Raji (cell line): ENCODE data around the gene MYRIP.

Source experiments
- POLR2A ChIP-seq: IDR thresholded peaks from 2 replicates; pipeline ENCODE4 v1.6.1; 2011; ENCODE audit warnings: low read depth, low read length, control low read depth; ENCODE audit not compliant: insufficient read depth

The MYRIP gene

DNA sequence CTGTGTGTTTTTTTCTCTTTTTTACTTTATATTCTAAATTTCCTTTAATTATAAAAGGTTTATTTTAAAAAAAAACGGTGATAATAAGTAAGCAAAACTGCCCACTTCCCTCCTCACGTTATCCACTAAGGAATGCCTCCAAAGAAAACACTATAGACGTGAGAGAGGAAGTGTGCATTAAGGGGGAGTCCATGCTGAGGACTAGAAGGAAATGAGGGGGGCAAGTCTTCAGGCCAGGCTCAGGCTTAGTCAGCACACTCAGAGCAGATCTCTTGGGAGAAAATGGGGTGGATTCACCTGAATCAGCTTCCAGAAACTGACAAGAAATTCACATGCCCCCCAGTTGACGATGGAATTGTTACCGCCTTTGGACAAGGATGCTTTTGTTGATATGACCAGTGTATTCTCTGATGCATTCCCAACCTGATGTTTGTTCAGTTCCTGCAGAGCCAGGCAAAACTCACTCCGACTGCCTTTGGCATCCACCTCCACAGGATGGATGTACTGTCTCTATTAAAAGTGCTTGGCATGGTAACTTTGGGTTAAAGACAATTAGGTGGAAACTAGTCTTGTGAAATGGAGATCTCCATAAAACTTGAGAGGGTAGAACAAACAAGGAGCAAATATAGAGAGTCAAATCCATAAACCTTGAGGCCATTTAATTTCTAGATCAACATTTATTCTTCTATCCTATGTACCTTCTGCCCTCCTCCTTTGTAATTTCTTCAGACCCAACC, 167.8 kb downstream of the MYRIP start:
- no peak for TF ChIP-seq POLR2A

DNA sequence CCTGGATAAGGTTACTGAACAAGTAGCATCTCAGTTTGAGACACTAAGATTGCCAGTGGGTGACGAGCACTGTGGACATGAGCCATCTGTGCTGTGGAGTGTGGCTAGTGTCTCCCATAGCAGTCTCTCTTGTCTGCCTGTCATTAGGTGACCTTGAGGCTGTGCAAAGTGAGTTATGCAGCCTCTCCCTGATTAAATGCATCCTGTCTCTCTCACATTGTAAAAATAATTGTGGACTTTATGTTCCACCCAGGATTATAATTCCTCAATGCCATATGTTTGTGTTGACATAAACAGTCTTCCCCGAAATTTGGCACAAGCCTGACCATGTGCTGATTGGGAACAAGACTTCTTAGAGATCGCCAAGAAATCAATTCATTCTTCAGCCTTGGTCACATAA, 168.9 kb downstream of the MYRIP start:
- no peak for TF ChIP-seq POLR2A

DNA sequence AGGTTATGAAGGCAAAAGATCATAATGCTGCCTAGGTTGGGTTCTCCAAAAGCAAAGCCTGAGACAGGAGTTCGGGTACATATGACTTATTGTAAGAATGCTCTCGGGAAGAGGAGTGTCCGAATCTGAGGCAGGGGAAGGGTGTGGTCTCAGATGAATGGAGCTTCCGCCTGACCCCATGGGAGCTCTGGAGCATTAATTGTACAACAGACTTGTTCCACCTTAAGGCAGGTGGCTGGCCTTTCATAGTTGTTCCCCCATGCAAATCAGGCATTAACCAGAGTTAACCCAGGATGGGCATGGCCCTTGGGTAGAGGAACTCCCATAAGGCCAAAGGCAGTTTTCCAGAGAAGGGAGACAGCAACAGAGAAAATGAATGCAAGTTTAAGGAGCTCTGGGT, 170.6 kb downstream of the MYRIP start:
- no peak for TF ChIP-seq POLR2A

DNA sequence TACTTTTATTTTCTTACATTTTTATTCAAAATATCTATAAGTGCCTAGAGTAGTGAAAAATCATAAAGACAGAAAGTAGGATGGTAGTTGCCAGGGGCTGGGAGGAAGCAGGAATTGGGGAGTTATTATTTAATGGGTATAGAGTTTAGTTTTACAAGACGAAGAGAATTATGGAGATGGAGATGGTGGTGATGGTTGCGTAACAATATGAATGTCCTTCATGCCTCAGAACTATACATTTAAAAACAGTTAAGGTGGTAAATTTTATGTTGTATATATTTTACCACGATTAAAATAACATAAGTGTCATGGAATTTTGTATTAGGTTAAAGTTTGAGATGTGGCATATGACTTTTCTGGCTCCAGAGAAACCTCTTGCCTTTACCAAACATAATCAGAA, 171.4 kb downstream of the MYRIP start:
- TF ChIP-seq POLR2A: no peak

DNA sequence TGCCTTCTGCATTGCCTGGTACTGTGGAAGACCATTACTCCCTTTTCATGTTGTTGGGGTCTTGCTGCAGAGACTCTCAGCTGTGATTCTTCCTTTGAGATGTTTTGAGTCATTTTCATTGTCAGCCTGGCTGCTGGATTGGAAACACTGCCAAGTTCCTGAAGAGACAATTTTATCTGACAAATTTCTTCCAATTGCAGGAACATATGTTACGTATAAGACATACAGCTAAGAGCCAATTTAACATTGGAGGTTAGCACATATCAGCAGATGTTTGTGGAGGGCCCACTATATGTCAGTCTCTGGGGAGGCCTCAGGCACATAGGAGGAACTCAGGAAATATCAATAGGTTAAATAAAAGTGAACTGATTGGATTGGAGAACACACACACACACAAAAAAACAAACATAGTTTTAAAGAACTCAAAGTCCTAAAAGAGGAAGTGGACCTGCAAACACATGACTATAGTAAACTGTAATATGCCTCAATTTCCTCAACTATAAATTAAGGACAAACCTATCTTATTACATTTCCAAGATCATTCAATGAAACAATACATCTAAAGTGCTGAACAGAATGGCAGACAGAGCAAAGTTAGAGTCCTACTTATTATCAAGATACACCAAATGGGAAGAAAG, 172.3 kb downstream of the MYRIP start:
- no peak for TF ChIP-seq POLR2A

DNA sequence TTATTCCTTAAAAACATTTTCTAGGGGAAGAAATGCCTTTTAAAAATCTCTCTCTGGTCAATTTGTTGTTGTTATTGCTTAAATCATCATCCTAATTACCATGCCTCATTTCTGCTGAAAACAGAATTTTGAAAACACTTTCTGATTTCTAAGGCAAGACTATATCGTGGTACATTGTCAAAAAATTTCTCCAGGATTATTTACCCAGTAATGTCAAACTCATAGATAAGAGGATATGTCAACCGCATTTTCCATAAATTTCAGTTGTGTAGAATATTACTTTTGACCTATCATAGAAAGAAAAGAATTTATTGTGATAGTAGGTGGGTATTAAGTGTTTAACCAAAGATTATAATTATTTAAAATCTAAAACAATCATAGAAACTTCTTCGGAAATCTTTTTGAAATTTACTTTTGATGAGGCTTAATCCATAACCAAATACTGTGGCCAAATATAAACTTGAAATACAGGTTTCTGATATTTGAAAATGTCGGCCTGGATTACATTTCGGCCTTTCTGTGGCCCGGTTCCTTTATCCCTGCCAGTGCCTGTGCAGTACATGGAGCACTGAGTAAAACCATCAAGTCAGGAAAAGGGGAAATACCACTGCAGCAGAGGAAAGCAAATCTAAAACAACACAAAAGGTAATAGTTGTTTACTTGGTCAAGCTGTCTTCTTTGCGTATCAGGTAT, 173.4 kb downstream of the MYRIP start:
- TF ChIP-seq POLR2A: no peak

DNA sequence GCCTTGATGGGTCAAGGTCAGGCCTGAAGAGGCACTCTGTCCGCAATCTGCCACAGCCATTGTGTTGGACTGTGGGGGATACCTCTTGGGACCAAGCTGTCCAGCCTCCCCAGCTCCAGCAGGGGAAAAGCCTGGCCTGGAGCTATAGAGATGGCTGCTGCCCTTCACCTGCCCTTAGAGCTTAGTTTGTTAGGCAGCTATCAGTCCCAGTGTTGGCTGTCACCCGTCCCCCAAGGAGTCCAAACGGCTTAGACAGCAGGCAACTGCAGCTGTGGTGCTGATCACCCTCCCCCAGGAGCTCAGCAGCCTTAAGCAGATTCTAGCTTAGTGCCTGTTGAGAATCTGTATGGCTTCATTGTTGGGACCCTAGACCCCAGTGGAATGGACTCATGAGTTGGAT, 180.3 kb downstream of the MYRIP start:
- TF ChIP-seq POLR2A: no peak

DNA sequence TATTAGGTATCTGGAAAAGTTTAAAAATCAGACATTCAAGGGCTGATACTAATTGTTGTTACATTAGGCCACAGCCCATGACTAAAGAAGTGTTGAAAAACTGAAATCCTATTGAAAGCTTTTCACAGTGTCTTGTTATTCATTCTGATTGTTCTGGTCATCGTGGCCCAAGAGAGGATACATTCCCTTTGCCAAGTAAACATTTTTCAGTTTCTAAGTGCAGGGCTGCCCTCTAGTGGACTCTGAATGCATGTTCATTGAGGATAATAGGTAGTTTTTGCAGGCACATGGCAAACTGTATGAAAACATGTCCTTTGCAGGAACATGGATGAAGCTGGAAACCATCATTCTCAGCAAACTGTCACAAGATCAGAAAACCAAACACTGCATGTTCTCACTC, 181.1 kb downstream of the MYRIP start:
- TF ChIP-seq POLR2A: no peak

DNA sequence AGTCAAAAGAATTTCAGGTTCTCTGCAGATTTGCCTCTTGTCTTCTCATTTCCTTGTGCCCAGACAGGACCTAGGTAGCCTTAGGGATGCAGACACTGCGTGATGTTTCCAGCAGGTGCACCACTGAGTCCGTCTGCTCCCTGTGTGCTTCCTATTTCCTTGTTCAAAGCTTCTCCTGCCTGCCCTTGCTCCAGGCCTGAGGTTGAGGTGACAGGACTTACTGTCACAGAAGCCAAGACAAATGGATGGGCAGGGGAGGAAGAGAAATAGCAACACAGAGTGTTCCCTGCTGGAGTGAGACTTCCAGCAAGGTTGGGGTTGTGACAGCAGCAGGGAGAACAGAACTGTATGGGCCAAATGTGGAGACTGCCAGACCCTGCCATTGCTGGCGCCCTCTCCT, 199.4 kb downstream of the MYRIP start:
- no peak for TF ChIP-seq POLR2A

DNA sequence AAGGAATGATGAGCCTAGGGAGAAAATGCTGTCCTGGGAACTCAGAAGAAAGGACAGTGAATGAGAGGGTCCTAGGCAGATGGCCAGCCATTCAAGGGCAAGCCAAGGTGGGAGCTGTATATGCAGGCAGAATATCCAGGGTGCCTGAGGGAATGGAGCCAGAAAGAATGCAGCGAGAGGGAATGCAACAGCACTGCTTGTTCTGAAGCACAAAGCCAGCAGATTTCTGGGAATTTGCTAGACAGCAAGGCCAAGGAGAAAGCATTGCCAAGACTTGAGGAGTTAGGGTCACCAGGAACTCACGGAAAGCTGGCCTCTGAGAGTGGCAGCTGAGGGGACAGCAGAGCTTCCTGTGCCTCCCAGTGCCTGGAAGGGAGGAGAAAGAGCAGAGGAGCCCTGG, 200.6 kb downstream of the MYRIP start:
- no peak for TF ChIP-seq POLR2A

DNA sequence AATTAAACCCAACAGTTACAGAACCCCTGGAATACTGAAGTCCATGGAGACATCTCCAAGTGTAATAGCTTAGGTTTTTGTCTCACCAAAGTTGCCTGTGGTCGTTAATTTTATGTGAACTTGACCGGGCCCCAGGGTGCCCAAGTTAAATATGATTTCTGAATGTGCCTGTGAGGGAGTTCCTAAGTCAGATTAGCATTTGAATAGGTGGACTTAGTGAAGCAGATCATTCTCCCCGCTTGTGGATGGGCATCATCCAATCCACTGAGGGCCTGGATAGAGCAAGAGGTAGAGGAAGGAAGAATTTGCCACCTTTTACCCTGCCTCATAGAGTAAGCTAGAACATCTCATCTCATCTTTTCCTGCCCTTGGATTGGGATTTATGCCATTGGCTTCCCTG, 203.0 kb downstream of the MYRIP start:
- no peak for TF ChIP-seq POLR2A

DNA sequence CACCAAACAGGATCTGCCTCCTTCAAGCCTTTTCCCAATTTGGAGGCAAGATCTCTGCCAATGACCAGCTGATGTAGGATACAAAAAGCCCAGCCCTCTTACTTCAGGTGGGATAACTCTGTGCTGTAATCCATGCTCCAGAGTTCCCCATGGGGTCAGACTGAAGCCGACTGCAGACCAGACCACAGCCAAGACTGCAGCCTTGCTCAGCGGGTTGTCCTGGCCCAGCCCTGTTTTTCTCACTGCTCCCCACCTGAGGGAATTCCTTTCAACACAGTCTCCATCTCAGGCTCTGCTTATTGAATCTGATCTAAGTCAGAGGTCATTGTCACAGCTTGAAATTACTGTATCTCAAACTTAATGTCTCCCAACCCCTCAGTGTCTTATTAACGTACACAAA, 207.0 kb downstream of the MYRIP start:
- no peak for TF ChIP-seq POLR2A

DNA sequence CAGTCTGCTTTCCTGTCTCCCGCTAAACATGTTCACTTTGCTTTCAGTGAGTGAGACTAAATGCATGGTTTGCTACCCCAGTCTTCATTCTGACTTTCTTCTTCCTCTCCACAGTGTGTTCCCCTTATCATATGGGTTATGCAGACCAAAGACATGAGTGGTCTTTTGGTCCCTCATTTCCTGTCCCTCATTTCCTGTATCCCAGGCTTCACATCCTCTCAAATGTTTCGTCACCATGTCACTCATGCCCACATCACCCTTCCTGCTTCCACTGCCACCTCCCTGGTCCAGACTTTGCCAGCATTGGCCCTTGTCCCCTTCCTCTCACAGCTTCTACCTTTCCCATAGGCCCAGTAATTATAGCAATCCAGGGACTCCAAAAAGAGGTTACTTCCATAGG, 209.0 kb downstream of the MYRIP start:
- TF ChIP-seq POLR2A: no peak

DNA sequence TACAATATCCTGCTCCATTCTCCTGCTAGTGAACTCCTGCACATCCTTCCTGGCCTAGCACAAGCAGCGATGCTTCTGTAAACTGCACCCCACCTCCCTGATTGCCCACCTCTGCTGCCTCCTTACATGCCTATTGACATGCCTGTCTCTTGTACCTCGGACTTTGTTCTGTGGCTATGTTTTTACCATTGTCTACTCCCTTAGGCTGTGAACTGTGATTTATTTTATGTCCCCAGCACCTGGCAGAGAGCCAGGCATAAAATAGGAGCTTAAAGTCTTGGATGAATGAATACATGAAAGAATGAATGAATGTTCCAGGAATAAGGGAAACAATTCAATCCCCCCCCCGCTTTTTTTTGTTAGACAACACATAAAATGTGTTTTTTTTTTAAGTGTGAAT, 210.0 kb downstream of the MYRIP start:
- no peak for TF ChIP-seq POLR2A

DNA sequence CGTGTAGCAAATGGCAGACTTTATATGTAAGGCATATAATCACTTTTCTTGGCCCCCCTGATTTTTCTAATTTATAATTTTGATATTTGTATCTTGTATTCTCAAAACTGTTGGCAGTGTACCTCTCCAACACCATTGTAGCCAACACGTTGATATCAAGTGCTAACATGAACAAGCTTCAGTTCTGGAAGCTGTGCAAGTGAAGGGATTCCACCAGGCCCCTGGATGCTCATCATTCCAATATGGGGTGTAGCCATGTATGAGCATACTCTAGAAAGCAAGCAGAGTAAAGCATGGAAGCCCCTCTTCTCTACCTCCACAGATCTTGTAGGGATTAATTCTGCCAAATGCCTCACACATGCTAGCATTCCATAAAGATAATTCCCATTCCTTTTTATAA, 211.3 kb downstream of the MYRIP start:
- TF ChIP-seq POLR2A: no peak

DNA sequence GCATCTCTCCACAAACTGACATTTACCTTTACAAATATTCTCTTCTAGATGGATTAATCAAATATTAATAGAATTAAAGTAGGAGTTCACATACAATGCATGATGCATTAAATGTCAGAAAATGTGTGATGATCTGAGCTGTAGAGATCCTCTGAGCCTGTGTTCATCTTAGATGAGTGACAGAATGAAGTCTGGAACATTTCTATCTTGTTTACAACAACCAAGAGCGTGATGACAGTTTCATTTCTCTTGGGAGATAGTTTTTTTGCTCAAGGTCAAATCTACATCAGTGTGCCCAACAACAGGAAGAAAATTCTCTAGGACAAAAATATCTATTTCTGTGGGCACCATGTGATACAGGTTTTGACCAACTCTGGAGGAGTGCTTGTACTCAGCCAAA, 211.9 kb downstream of the MYRIP start:
- TF ChIP-seq POLR2A: no peak
